SK-N-MC (cell line): ENCODE data around the gene TTLL10.

ENCODE experiments used
- EZH2 ChIP-seq: fragments of 200-600 bp; sonication (generic); IDR thresholded peaks from one replicate; pipeline ENCODE4 v1.6.1; 2017; ENCODE audit warnings: antibody characterized with exemption
- POLR2AphosphoS5 ChIP-seq: IDR thresholded peaks from 2 replicates; pipeline ENCODE4 v1.6.1; 2012; ENCODE audit warnings: mild to moderate bottlenecking, low read depth, low read length, borderline replicate concordance

DNA sequence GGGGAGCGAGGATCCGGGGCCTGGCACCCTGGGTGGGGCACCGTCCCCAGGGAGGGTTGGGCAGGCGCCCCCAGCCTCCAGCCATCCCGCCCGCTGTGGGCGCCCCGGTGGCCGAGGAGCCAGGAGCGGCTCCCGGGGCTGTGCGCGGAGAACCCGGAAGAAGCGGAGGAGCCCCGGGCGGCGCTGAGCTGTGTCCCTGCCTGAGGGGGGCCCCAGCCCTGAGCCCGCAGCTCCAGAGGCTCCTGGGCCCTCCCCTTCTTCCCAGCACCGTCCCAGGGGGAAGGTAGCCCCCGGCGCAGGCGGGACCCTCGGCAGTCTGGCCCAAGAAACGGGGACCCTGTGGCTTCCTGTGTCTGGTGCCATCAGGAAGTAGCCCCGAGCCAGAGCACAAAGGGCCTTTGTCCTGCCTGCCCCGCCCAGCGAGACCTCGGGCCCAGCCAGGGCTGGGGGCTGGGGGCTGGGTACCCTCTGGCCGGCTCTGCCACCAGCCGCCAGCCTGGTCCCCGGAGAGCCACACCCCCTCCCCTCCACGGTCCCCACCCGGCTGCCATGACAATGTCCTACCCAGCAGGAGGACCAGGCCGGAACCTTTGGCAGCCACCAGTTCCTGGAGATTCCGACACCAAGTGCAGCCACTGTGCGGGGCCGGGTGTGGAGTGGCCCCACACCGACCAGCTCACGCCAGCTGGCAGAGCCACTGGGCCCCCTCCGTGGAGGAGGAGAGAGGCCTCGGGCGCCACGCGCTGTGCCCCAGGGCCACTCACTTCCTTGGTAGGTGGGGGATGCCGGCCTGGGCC is 15.6 kb upstream of the TTLL10 start:
- no peak for TF ChIP-seq EZH2
- no peak for TF ChIP-seq POLR2AphosphoS5
